Spinal cord (tissue), 4 donors: ENCODE data around the gene DYNLT2. TPM values are rescaled to one million over a fixed set of nuclear protein-coding genes. Genes with fewer than 3 reads are reported as not detected.

Experiments used
- polyA plus RNA-seq, 2 donors: library from polyadenylated mRNA; unstranded; fragments of 120-200 nt; gene quantifications; one replicate each; pipeline ENCODE4 v1.2.1, GENCODE V29; 2013; ENCODE audit not compliant: insufficient read length in 2 of 2
- total RNA-seq, 2 donors: library from RNA; depleted of rRNA in 1 of 2; stranded (reverse); fragments of 120-200 nt in 1 of 2; fragments of >200 nt in 1 of 2; gene quantifications; one replicate each; pipeline versions ENCODE4 v1.2.3 to v1.2.4, GENCODE V29; 2013 to 2014

The DYNLT2 gene
- total and polyA plus RNA-seq, 4 donors, result 3.0 to 7.2 (median 5.7) TPM

Other genes with a start within 250 kb of the DYNLT2 start
- gene WDR27, start 49.5 kb downstream of the DYNLT2 start, total RNA-seq, result 10 to 100 TPM; 29.5 to 38.3 TPM
- gene WDR27, start 49.5 kb downstream of the DYNLT2 start, polyA plus RNA-seq, result 10 to 100 TPM; 59.9 to 69.3 TPM
- gene C6orf120, start 49.4 kb downstream of the DYNLT2 start, total RNA-seq, result 10 to 100 TPM; 31.8 to 37.6 TPM
- gene C6orf120, start 49.4 kb downstream of the DYNLT2 start, polyA plus RNA-seq, result 10 to 100 TPM; 23.6 to 29.7 TPM
- 10 to 100 TPM; 44.6 to 54.2 TPM for gene PHF10, start 27.1 kb downstream of the DYNLT2 start, total RNA-seq
- gene PHF10, start 27.1 kb downstream of the DYNLT2 start, polyA plus RNA-seq, result 10 to 100 TPM; 61.0 to 70.6 TPM
- gene ERMARD, start 50 bp upstream of the DYNLT2 start, total RNA-seq, result 10 to 100 TPM; 27.2 to 44.9 TPM
- gene ERMARD, start 50 bp upstream of the DYNLT2 start, polyA plus RNA-seq, result 10 to 100 TPM; 31.9 to 38.2 TPM